HUES6 (cell line): ENCODE measurements around the gene NODAL.
"Not testable (repeated sequence)": the region's sequence is repeated elsewhere in the genome, so short reads cannot be mapped to it uniquely, and the experiment has no call there.

Experiments
- H3K27ac ChIP-seq: 2 replicates; pipeline ENCODE4 v1.7.0; 2013; ENCODE audit warnings: low read depth, mild to moderate bottlenecking, low read length, inconsistent platforms
- H3K27me3 ChIP-seq: 2 replicates; pipeline ENCODE4 v1.6.1; 2013; ENCODE audit warnings: low read length; ENCODE audit not compliant: control insufficient read depth, insufficient read depth
- H3K36me3 ChIP-seq: 2 replicates; pipeline ENCODE4 v1.6.1; 2013; ENCODE audit warnings: low read length; ENCODE audit not compliant: control insufficient read depth, insufficient read depth
- H3K4me1 ChIP-seq: 2 replicates; pipeline ENCODE4 v1.6.1; 2013; ENCODE audit warnings: low read length; ENCODE audit not compliant: control insufficient read depth, insufficient read depth
- H3K4me3 ChIP-seq: 2 replicates; pipeline ENCODE4 v1.5.1; 2013; ENCODE audit warnings: low read depth, low read length
- H3K9ac ChIP-seq: one replicate; pipeline ENCODE4 v1.6.1; 2013; ENCODE audit warnings: mild to moderate bottlenecking, low read length
- H3K9me3 ChIP-seq: 2 replicates; pipeline ENCODE4 v1.6.1; 2013; ENCODE audit warnings: low read depth, low read length; ENCODE audit not compliant: control insufficient read depth, insufficient read depth

NODAL gene

GRCh38 chr10:70441161-70441894, at the start of gene NODAL:
Gene NODAL, minus strand, starts transcription at chr10:70441681. Its CDS starts 14 bp downstream, at chr10:70441667.
- H3K4me3 ChIP-seq = peak within 1 kb of the TSS; percentile 77
- peaks cover 6% of the 10 kb centered on the region; the same call in 1 of the 2 replicates for H3K36me3 ChIP-seq
- peaks cover 45% of the 10 kb centered on the region for H3K27me3 ChIP-seq
- peaks cover 48% of the 10 kb centered on the region for H3K4me1 ChIP-seq
- peak within 1 kb of the TSS; percentile 98 for H3K9ac ChIP-seq
- no peaks in the 10 kb centered on the region for H3K9me3 ChIP-seq
- peak within 1 kb of the TSS; percentile 93 for H3K27ac ChIP-seq

GRCh38 chr10:70490142-70490541, 48.7 kb upstream of the NODAL start:
- peaks cover 35% of the 10 kb centered on the region for H3K4me1 ChIP-seq
- no peak overlapping the region for H3K27ac ChIP-seq
- H3K27me3 ChIP-seq = no peaks in the 10 kb centered on the region

GRCh38 chr10:70487824-70488223, 46.3 kb upstream of the NODAL start:
- H3K4me1 ChIP-seq = peaks cover 18% of the 10 kb centered on the region
- no peak overlapping the region for H3K9ac ChIP-seq
- no peaks in the 10 kb centered on the region for H3K9me3 ChIP-seq
- H3K36me3 ChIP-seq = peaks cover 7% of the 10 kb centered on the region
- H3K4me3 ChIP-seq = no peak overlapping the region
- no peaks in the 10 kb centered on the region for H3K27me3 ChIP-seq
- no peak overlapping the region for H3K27ac ChIP-seq

More at GRCh38 chr10:70490142-70490541, 48.7 kb upstream of the NODAL start:
- no peak overlapping the region for H3K9ac ChIP-seq
- no peak overlapping the region for H3K4me3 ChIP-seq
- peaks cover 4% of the 10 kb centered on the region for H3K36me3 ChIP-seq
- H3K9me3 ChIP-seq = no peaks in the 10 kb centered on the region

- H3K36me3 ChIP-seq, H3K27me3 ChIP-seq, H3K9me3 ChIP-seq, H3K9ac ChIP-seq, H3K4me3 ChIP-seq, H3K27ac ChIP-seq: not testable (repeated sequence)
- peaks cover 38% of the 10 kb centered on the region for H3K4me1 ChIP-seq
Measured at GRCh38 chr10:70483872-70484271, 42.4 kb upstream of the NODAL start.

- Histone ChIP-seq H3K4me1 (peaks cover 38% of the 10 kb centered on the region), H3K27ac (no peak overlapping the region; the same call in 1 of the 2 replicates), H3K27me3 (no peaks in the 10 kb centered on the region), H3K36me3 (peaks cover 7% of the 10 kb centered on the region), H3K9ac (no peak overlapping the region), H3K9me3 (no peaks in the 10 kb centered on the region), H3K4me3 (no peak overlapping the region)
Measured at GRCh38 chr10:70482982-70483760, 41.7 kb upstream of the NODAL start.

- Histone ChIP-seq H3K27me3 (no peaks in the 10 kb centered on the region), H3K9me3 (no peaks in the 10 kb centered on the region), H3K27ac (no peak overlapping the region), H3K9ac (no peak overlapping the region), H3K4me1 (peaks cover 44% of the 10 kb centered on the region), H3K36me3 (peaks cover 7% of the 10 kb centered on the region), H3K4me3 (no peak overlapping the region)
Measured at GRCh38 chr10:70481831-70482530, 40.5 kb upstream of the NODAL start.

- Histone ChIP-seq H3K9ac (no peak overlapping the region), H3K36me3 (peaks cover 7% of the 10 kb centered on the region), H3K27ac (no peak overlapping the region), H3K4me3 (no peak overlapping the region), H3K9me3 (no peaks in the 10 kb centered on the region), H3K4me1 (peaks cover 45% of the 10 kb centered on the region), H3K27me3 (no peaks in the 10 kb centered on the region)
Measured at GRCh38 chr10:70481105-70481504, 39.6 kb upstream of the NODAL start.

- Histone ChIP-seq H3K27ac (no peak overlapping the region), H3K36me3 (0 out of 2 replicates have a peak, but pooled peaks cover 3% of the 10 kb centered on the region), H3K4me3 (peak overlapping the region; percentile 76), H3K9me3 (no peaks in the 10 kb centered on the region), H3K9ac (no peak overlapping the region), H3K4me1 (peaks cover 45% of the 10 kb centered on the region), H3K27me3 (no peaks in the 10 kb centered on the region)
Measured at GRCh38 chr10:70480239-70480861, 38.9 kb upstream of the NODAL start.

- peak overlapping the region; percentile 76 for H3K4me3 ChIP-seq
- H3K27me3 ChIP-seq = no peaks in the 10 kb centered on the region
- H3K9me3 ChIP-seq = no peaks in the 10 kb centered on the region
- H3K27ac ChIP-seq = no peak overlapping the region
- 0 out of 2 replicates have a peak, but pooled peaks cover under 1% of the 10 kb centered on the region for H3K36me3 ChIP-seq
- peak overlapping the region; percentile 91 for H3K9ac ChIP-seq
- H3K4me1 ChIP-seq = peaks cover 45% of the 10 kb centered on the region
Measured at GRCh38 chr10:70479626-70480238, 38.3 kb upstream of the NODAL start.

- H3K27ac ChIP-seq = peak overlapping the region; percentile 31; the same call in 1 of the 2 replicates
- H3K9me3 ChIP-seq = no peaks in the 10 kb centered on the region
- peaks cover 45% of the 10 kb centered on the region for H3K4me1 ChIP-seq
- H3K9ac ChIP-seq = peak overlapping the region; percentile 91
- H3K27me3 ChIP-seq = no peaks in the 10 kb centered on the region
- no peaks in the 10 kb centered on the region for H3K36me3 ChIP-seq
- H3K4me3 ChIP-seq = peak overlapping the region; percentile 76
Measured at GRCh38 chr10:70479165-70479581, 37.7 kb upstream of the NODAL start.
